ENCODE results near the gene TOP2A. TPM values are rescaled to one million over a fixed set of nuclear protein-coding genes. Genes with fewer than 3 reads are reported as not detected.

TOP2A gene
- total and polyA plus RNA-seq, 9 of the 15 experiments (the other 6 are each of a cell fraction or from before 2014, with no cell fraction given): 133 to 347 (median 259) TPM

- TF ChIP-seq MGA (IDR thresholded peaks at IDR 0.05) (no peak), LEF1 (IDR thresholded peaks at IDR 0.05) (no peak)
Measured at GRCh38 chr17:40440166-40440565, 22.5 kb upstream of the TOP2A start (continued).
